HG03565 (cell line): ENCODE measurements around the gene CUL2.
"Not testable (repeated sequence)": the region's sequence is repeated elsewhere in the genome, so short reads cannot be mapped to it uniquely, and the experiment has no call there.

Source experiments
- ATAC-seq: cut with Tn5 transposase; IDR thresholded peaks from one replicate; pipeline ENCODE4 v1.9.1; 2021; ENCODE audit warnings: mild to moderate bottlenecking, moderate library complexity; ENCODE audit not compliant: unreplicated experiment

The CUL2 gene

DNA sequence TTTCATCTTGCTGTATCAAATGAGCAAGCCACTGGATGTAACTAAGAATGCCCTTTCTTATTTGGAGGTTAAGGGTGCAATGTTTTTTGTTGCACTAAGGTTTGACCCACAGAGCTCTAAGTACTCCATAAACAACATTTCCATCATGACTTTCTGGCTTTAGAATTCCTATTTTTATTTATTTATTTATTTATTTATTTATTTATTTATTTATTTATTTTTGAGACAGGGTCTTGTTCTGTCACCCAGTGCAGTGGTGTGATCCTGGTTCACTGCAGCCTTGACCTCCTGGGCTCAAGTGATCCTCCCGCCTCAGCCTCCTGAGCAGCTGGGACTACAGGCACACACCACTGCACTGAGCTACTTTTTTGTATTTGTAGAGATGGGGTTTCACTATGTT lies 9.9 kb downstream of the CUL2 start:
- ATAC-seq = not testable (repeated sequence)

DNA sequence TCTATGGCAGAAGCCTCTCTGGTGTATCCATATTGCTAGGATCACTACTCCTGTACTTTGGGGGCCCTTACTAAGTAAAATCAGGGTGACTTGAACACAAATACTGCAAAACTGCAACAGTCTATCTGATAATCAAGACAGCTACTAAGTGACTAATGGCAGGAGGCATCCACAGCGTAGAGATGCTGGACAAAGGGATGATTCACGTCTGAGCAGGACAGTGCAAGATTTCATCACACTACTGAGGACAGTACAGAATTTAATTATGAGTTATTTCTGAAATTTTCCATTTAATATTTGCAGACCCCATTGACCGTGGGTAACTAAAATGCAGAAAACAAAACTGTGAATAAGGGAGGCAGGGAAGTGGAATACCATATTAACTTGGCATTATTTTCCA lies 10.4 kb downstream of the CUL2 start:
- no peak for ATAC-seq

DNA sequence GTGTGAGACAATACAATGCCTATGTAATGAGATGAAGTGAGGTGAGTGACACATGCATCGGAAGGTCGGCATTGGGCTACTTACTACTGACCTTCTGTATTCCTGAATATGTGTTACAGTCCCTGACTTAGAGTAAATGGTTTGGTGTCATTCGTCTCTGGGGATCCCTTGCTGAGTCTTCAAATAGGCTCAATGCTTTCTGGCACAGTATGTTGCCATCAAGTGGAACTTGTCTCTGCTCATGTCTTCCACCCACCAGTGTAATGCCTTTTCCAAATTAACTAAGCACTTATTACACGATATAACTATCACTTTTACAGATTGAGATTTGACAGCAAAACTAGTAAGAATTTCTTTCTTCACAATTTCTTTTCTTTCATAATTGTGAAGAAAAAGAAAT lies 10.9 kb downstream of the CUL2 start:
- no peak for ATAC-seq

DNA sequence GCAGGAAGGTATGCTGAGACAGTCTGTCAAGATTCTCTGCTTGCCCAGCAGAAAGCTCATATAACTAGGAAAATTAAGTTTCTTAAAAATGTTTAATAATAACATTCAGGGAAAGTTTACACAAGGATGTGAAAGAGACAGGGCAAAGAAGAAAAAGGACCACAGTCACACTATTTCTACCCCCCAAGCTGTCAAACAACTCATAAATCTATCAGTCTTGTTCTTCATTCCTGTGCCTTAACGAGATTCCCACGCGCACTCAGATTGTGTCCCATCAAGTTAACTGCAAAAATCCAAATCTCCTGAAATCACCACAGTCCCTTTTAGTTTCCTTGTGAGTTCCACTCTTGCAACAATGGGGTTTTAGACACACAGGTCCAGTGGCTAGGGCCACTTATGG lies 14.9 kb downstream of the CUL2 start:
- ATAC-seq = no peak

DNA sequence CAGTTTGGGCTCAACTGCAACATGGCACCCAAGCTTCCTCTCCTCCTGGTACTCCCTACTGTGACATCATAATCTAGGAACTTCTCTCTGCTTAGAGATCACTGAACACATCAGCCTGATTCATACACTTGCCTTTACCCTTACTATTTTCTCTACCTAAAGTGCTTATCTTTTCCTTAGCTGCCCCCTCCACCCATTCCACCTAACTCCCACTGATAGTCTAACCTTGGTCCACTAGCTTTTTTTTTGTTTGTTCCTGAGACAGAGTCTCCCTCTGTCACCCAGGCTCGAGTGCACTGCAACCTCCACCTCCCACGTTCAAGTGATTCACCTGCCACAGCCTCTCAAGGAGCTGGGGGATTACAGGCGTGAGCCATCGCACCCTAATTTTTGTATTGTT lies 15.9 kb downstream of the CUL2 start:
- ATAC-seq = no peak

DNA sequence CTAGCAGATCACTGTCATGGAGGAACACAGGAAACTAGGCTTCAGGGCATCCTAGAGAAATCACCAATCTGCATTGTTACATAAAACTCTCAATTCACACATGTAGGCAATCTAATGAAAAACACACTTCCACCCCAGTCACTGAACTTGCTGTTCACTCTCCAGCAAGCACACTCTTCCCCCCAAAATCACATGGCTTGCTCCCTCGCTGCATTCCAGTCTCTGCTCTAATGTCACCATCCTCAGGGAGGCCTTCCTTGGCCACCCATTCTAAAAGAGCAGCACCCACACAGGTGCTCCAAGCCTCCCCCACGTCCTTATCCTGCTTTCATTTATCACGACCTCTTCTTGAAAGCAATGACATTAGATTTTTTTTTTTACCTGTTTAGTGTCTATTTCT lies 19.6 kb downstream of the CUL2 start:
- ATAC-seq = no peak

DNA sequence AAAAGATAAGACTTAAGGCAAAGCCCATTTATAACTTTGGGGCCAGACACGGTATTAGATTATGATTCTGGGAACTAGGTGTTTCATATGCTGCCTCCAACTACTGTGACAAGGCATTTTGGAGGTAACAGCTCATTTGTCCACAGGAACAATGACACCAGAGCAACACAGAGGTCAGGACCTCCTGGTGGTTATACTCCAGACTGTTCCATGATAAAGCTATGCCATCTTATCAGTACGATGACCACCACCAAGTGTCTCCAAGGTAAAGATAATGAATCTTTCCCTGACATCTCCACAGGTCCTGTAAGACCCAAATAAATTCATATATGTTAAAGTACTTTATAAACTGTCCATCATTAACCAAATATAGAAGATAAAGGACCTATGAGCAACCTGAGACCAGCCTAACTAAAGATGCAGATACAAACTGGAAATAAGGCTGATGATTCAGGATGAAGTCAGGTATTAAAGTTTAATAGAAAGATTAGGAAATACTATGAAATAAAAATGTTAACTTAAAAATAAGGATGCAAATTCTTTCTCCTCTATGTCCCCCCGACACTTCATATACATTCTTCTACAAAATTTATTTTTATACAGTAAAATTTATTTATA lies 26.2 kb downstream of the CUL2 start:
- no peak for ATAC-seq

DNA sequence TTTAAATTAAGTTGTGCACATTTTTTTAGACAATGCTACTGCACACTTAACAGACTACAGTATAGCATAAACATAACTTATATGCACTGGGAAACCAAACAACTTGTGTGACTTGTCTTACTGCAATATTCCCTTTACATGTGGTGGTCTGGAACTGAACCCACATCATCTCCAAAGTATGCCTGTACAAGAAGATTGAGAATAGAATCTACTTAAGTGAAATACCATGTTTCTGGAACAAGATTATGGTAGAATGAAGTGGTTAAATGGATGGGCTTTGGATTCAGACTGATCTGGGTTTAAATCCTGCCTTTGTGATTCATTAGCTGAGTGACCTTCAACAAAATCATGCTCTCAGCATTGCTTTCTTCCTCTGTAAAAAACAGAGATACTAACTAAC lies 30.7 kb downstream of the CUL2 start:
- ATAC-seq = no peak

DNA sequence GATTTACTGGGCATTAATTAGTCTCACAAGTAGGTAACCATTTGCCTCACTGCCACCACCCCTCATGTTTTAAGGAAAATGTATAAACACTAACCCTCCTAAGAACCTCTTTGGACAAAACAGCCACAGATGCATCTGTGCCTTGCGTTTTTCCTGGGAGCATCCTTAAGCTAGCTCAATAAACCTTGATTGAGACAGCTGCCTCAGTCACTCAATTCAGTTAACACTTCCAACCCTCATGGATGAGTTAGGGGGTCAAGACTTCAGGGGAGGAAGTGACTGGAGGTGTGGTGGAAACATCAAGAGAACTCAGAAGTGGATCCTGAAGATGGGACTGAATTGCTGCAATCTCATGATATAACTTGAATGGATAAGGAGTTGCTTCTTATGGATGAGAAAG lies 31.5 kb downstream of the CUL2 start:
- ATAC-seq = no peak

DNA sequence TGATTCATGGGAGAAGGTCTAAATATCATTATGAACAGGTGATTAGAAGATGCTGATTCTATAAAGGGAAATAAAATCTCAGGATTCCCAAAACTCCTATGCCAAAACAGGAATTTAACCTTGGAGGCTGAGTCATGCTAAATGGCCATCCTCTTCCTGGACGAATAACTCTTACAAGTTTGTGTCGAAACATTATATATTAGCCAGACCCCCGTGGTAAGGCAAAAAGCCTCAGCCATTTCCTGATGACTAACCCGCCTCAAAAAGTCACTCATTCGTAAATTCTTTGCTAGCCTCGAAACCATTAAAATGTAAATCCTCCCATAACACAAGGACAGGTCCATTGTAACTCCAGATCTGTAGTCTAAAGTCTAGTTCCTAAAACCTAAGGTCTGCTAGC lies 32.0 kb downstream of the CUL2 start:
- peak; percentile 54 for ATAC-seq

DNA sequence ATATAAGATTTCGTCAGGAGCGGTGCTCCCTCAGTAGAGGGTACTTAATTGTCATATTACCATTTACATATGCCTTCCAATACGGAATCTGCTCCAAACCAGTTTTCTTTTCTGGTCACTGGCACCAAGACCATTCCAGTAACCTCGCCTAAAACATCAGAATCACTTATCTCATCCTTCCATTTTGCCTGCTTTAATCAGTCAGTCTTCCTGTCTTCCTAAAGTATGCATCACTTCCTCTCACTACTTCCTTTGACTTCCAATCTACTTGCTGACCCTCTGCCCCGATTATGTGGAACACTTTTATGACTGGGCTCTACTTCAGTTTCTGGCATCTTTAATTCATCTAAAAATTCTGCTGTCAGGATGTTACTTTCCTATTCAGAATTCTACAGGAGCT lies 33.5 kb downstream of the CUL2 start:
- ATAC-seq = no peak

DNA sequence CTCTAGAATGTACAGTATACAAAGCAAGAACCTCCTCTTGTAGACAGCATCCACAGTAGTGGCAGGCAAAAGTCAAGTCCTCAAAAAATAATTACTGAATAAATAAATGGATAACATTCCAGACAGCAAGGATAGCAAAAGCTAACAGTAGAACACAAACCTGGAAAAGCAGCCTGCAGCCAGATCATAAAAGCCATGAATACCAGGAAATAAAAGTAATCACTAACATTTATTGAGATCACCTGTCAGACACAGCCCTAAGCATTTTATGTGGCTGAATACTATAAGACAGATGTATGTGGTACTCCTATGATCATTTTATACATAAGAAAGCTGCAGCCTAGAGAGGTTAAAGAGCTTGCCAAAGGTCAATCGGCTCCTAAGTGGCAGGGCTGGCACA lies 34.0 kb downstream of the CUL2 start:
- ATAC-seq = no peak

DNA sequence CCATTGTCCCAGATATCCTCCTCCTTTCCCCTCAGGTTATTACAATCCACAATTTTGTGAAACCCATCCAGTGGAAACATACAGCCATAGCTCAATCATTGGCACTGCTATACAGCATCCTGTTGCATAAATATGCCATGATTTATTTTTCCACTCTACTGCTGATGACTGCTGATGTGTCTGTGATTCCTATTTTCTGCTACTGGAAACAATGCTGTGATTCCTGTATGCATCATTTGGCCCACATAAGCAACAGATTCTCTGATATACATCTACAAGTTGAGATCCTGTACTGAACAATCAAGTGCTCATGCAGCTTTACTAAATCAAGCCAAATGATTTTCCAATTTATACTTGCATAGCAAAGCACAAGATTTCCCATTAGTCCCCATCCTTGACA lies 39.6 kb downstream of the CUL2 start:
- ATAC-seq = no peak

DNA sequence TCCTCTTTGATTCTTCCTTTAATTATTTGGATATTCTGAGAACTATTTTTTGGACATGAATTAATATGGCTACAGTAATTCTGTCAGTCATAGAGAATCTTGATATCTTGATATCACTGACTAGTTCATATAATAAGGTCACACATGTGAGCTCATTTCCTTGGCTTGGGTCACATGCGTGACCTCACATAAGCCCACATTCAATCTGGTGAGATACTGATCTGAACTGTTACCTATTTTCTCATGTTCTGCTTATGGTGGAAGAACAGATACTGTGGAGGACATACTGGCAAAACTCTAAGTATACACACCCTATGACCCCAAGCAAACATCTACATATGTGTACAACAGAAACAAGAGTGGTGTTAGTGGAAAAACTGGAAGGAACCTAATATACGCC lies 44.1 kb downstream of the CUL2 start:
- ATAC-seq = no peak

DNA sequence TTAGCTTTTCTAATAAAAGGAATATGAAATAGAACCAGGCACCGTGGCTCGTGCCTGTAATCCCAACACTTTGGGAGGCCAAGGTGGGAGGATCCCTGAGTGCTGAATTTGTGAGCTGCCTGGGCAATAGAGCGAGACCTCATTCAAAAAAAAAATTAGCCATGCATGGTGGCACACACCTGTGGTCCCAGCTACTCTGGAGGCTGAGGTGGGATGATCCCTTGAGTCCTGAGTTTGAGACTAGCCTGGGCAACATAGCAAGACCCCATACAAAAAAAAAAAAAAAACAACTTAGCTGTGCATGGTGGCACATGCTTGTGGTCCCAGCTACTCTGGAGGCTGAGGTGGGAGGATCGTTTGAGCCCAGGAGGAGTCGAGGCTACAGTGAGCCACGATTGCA lies 44.9 kb downstream of the CUL2 start:
- not testable (repeated sequence) for ATAC-seq

DNA sequence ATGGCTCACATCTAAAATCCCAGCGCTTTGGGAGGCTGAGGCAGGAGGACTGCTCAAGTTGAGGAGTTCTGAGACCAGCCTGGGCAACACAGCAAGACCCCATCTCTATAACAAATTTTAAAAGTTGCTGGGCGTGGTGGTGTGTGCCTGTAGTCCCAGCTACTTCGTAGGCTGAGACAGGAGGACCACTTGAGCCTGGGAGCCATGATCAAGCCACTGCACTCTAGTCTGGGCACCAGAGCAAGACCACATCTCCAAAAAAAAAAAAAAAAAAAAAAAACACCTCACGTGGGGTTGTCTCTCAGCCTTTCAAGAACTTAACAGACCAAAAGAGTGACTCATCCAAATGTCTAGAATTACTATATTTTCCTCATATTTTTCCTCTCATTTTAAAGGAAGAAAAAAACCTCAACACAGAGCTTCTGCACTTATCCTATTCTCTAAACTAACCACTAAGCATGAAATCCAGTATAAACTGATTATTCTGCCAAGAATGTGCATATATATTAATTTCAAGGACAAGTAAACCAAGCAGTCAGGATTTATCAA lies 46.3 kb downstream of the CUL2 start:
- ATAC-seq = no peak

DNA sequence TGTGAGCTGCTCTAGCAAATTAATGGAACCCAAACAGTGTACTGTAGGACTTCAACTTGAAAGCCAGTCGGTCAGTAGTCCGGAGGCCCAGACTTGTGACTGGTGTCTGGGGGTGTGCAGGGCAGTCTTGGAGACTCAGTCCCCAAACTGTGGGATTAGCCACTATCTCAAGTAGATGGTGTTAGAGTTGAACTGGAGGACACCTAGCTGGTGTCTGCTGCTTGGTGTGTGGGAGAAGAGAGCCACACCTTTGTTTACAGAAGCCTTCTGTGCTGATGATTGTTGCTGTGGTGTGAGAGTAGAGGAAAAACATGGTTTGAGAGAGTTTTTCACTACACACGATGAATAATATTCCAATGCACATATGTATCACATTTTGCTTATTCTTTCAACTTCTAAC lies 47.4 kb downstream of the CUL2 start:
- no peak for ATAC-seq

DNA sequence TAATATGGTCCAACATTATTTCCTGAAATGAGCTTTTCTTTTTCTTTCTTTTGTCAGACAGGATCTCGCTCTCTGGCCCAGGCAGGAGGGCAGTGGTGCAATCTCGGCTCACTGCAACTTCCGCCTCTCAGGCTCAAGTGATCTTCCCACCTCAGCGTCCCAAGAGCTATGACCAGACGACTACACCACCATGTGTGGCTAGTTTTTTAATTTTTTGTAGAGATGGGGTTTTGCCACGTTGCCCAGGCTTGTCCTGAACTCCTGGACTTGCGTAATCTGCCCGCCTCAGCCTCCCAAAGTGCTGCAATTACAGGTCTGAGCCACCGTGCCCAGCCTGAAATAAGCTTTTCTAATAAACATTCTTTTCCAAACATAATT lies 48.6 kb downstream of the CUL2 start:
- ATAC-seq = no peak

DNA sequence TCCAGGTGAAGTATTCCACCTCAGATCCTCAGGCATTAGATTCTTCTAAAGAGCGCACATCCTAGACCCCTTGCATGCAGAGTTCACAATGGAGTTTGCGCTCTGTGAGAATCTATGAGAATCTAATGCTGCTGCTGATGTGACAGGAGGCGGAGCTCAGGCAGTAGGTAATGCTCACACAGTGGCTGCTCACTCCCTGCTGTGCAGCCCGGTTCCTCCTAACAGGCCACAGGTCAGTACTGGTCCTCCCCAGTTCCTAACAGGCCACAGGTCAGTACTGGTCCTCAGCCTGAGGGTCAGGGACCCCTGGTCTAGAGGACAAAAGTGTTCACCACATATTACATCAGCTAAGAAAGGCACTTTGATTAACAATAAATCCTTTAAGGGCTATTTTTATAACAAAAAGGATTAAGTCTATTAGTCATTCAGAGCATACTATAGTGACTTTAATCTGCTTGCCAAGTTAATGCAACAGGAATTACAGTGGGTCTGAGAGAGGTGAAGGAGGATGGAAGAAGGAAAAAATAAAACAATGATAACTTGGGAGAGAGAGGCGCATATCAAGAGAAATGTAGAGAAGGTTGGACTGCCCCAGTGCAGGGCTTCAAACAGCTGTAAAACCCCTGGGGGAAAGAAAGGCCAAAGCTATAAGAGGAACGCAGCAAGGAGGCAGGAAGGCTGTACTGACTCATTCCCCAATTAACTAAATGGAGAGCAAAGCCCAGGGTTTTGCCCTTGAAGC lies 49.2 kb downstream of the CUL2 start:
- no peak for ATAC-seq

DNA sequence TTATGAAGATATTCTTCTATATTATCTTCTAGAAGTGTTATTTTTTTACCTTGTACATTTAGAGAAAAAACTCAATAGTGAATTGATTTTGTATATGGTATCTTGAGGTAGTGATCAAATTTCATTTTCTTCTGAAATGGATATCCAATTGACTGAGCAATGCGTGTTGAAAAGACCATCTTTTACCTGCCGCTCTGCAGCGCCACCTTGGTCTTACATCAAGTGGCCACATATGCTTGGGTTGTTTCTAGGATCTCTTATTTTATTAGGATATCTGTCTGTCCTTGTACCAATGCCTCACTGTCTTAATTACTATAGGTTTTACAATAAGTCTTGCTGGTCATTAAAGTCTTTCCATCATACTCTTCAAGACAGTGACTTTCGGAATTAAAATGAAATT lies 53.0 kb downstream of the CUL2 start:
- ATAC-seq = no peak

DNA sequence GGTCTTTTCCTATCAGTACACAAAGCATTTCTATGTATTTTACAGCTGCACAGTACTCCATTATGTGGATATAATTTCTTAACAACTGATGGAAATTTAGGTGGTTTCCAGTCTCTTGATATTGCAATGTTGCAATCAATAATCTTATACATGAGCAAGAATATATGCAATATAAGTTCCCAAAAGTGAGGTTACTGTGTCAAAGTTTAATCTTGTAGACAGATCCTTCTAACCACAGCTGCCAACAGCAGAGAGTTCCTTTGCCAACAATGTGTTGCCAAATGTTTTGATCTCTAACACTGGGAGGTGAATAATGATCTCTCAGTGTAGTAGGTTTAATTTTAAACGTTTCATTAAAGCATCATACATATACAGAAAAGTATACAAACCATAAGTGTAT lies 54.5 kb downstream of the CUL2 start:
- no peak for ATAC-seq

DNA sequence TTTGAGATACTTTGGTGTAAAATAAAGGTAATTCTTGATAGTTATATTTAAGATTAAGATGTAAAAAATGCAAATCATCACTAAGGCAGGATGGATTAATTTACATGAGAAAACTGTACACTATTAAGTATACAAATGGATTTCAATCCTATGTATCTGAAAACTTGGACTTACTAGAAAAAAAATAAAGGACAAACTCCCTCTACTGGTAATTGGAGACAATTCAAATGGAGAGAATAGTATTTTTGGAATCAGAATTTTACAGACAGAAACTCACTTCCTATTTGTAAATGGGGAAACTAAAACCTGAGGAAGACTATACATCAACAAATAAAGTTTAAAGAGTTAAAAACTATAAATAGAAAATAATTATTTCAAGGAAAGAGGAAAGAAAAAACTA lies 62.6 kb downstream of the CUL2 start:
- no peak for ATAC-seq

DNA sequence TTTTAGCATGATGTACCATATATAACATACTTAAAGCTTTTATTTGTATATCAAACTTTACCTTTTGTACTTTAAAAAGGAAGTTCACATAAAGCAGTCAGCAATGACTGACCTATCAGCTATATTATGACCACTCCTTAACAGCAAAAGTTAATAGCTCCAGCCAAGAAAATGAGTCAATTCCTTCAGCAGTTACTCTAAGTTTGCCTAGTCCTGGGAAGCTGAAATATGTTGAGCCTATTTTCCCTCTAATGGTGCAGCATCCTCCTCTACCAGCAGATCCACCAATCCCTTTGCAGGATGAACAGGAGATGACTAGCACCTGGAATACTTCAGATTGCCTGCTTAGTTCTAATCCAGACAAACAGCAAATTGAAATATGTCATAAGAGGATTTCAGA lies 64.2 kb downstream of the CUL2 start:
- ATAC-seq = no peak
